Spleen (tissue), 11 donors: ENCODE data around the gene EIF3I. TPM values are rescaled to one million over a fixed set of nuclear protein-coding genes. Genes with fewer than 3 reads are reported as not detected.

Experiments
- DNase-seq: peaks from one replicate; pipeline ENCODE4 v3.0.0-alpha.2; 2020
- H3K27ac ChIP-seq, 8 donors: fragments of 200-600 bp; sonication (generic) in 7 of 8; 1 replicate in 4 of 8; 2 replicates in 4 of 8; pipeline versions ENCODE4 v1.5.0 to v1.8.0; 2016 to 2021; ENCODE audit warnings: inconsistent platforms in 4 of 8, mild to moderate bottlenecking in 4 of 8, moderate library complexity in 1 of 8
- H3K27me3 ChIP-seq, 7 donors: fragments of 200-600 bp; sonication (generic) in 6 of 7; replicated peaks in 1 of 7; 1 replicate in 4 of 7; 2 replicates in 3 of 7; pipeline versions ENCODE4 v1.5.0 to v1.8.0; 2016 to 2021; ENCODE audit warnings: inconsistent platforms in 3 of 7, mild to moderate bottlenecking in 1 of 7
- H3K36me3 ChIP-seq, 6 donors: fragments of 200-600 bp; sonication (generic) in 5 of 6; 1 replicate in 4 of 6; 2 replicates in 2 of 6; pipeline versions ENCODE4 v1.5.0 to v1.8.0; 2016 to 2021; ENCODE audit warnings: inconsistent platforms in 2 of 6
- H3K4me1 ChIP-seq, 6 donors: fragments of 200-600 bp; sonication (generic) in 5 of 6; 1 replicate in 3 of 6; 2 replicates in 3 of 6; pipeline versions ENCODE4 v1.5.0 to v1.8.0; 2016 to 2021; ENCODE audit warnings: inconsistent platforms in 3 of 6
- H3K4me3 ChIP-seq, 8 donors: fragments of 200-600 bp; sonication (generic) in 7 of 8; 1 replicate in 4 of 8; 2 replicates in 4 of 8; pipeline versions ENCODE4 v1.5.0 to v1.8.0; 2016 to 2021; ENCODE audit warnings: inconsistent platforms in 4 of 8, mild to moderate bottlenecking in 4 of 8, moderate library complexity in 2 of 8
- H3K9me3 ChIP-seq, 8 donors: fragments of 200-600 bp; sonication (generic) in 7 of 8; 1 replicate in 4 of 8; 2 replicates in 4 of 8; pipeline versions ENCODE4 v1.5.0 to v1.8.0; 2016 to 2021; ENCODE audit warnings: inconsistent platforms in 4 of 8
- POLR2A ChIP-seq, 3 donors: fragments of 450-650 bp; IDR thresholded peaks; one replicate each; pipeline ENCODE4 v1.5.1; 2017; ENCODE audit warnings: antibody characterized with exemption in 3 of 3, mild to moderate bottlenecking in 1 of 3
- POLR2AphosphoS5 ChIP-seq, 3 donors: sonication (generic); formaldehyde crosslinking; IDR thresholded peaks; one replicate each; pipeline ENCODE4 v1.5.1; 2017; ENCODE audit warnings: antibody characterized with exemption in 3 of 3
- WGBS, 5 donors: extraction: QIAGEN DNeasy Blood & Tissue Kit in 3 of 5; methylation state at CpG; one replicate each; pipeline versions ENCODE4 v1.1.5 to v1.1.7; 2013 to 2018; 5-methylcytosine and 5-hydroxymethylcytosine counted together
- intact Hi-C: fragments of 100-400 bp; cut with DNase I; formaldehyde crosslinking; loops from one replicate; pipeline ENCODE4 v1.15.0; 2023; ENCODE audit warnings: low total_unique reads
- polyA plus RNA-seq, 3 donors: library from polyadenylated mRNA; stranded (reverse); fragments of 200-250 nt; gene quantifications; one replicate each; pipeline ENCODE4 v1.2.1, GENCODE V29; 2013
- total RNA-seq, 7 donors: library from RNA; depleted of rRNA in 3 of 7; stranded (reverse); fragments of >200 nt in 3 of 7; fragmentation: NEBNext Ultra II Directional in 4 of 7; extraction: Animal tissue kit (Norgen Biotek cat#: 25700) in 4 of 7; gene quantifications; one replicate each; pipeline versions ENCODE4 v1.1.0 to v1.2.1, GENCODE V29; 2016 to 2021
- TF ChIP-seq, protein P1 (sequence below), 11 experiments: fragments of 200-600 bp in 7 of 11; fragments of 450-650 bp in 4 of 11; sonication (generic) in 4 of 11; IDR thresholded peaks in 8 of 11; conservative IDR thresholded peaks in 3 of 11; 1 replicate in 7 of 11; 2 replicates in 4 of 11; pipeline versions ENCODE4 v1.4.0 to v1.8.0; 2016 to 2021; ENCODE audit warnings: antibody characterized with exemption in 11 of 11, inconsistent platforms in 4 of 11, mild to moderate bottlenecking in 1 of 11
- donor health status: healthy with polysubstance abuse.
- donor health status: DM: no; HTN: no; CAD: no; lungs with moderate emphysema.
- donor health status: DM: no; HTN: no; CAD: no.
- donor health status: Bipolar disorder and iron deficiency.
- donor health status: healthy.
- donor health status: DM: no; HTN: no; CAD: no.
- donor health status: DM: yes; HTN: yes; CAD: no.

EIF3I gene
- total and polyA plus RNA-seq, 10 donors = 94.5 to 182 (median 114) TPM

DNA sequence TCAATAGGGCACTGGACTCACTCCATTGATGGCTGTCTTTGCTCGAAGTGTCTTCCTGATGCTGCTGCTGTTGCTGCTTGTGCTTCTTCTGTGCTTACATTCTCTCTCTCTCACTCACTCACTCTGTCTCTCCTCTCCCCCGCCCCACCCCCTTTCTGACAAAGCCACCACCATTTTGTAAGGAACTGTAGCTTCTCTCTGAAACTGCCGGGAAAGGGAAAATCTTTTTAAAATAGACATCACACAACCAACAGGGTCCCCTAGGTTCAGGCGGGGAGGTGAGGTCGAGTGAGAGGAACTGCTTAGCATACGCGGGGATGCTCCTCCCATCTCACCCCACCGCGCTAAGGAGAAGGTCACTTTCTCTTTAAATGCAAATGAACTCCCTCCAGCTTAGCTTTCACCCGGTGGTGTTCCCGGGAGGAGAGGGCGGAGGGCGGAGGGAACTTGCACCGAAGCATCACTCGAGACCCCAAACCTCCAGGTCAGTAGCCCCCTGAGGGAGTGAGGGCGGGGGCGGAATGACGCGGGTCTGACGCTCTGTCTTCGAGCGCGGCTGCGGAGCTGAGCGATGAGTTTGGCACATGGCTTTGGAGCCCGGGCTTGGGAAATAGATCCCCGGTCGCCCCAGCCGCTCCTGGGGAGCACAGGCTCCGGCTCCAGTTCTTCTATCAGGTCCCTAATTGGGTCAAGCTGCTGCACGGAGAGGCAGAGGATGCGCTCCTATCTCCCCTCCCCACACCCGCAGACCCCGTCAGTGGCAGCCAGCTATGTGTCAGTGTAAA lies 21.8 kb upstream of the EIF3I start, which contains the start of gene CCDC28B:
Gene CCDC28B (plus strand): TSS at position 370 of the 785 bp plus-strand sequence. CDS start 1,341 bp downstream, outside the sequence.
- 1% methylated on average over 32 to 34 of the region's 34 CpGs for WGBS, 5 donors
- peak; percentile 87 for DNase-seq
- intact Hi-C loops = no loop called here
- TF ChIP-seq, protein P1, sequence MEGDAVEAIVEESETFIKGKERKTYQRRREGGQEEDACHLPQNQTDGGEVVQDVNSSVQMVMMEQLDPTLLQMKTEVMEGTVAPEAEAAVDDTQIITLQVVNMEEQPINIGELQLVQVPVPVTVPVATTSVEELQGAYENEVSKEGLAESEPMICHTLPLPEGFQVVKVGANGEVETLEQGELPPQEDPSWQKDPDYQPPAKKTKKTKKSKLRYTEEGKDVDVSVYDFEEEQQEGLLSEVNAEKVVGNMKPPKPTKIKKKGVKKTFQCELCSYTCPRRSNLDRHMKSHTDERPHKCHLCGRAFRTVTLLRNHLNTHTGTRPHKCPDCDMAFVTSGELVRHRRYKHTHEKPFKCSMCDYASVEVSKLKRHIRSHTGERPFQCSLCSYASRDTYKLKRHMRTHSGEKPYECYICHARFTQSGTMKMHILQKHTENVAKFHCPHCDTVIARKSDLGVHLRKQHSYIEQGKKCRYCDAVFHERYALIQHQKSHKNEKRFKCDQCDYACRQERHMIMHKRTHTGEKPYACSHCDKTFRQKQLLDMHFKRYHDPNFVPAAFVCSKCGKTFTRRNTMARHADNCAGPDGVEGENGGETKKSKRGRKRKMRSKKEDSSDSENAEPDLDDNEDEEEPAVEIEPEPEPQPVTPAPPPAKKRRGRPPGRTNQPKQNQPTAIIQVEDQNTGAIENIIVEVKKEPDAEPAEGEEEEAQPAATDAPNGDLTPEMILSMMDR (IDR thresholded peaks at IDR 0.05 in 8 of 11, conservative IDR thresholded peaks at IDR 0.05 in 3 of 11) = no peak
- TF ChIP-seq POLR2A (IDR thresholded peaks at IDR 0.05) = peak in 1 of 3 donors; percentile 13
- peak; percentile 63 to 76 (median 72) for TF ChIP-seq POLR2AphosphoS5 (IDR thresholded peaks at IDR 0.05)
- H3K36me3 ChIP-seq = peaks cover 0 to 37% (median 21%) of the 10 kb centered on the region in 6 donors
- H3K27me3 ChIP-seq = no peaks in the 10 kb centered on the region
- H3K9me3 ChIP-seq = no peaks in the 10 kb centered on the region
- peak within 1 kb of the TSS; percentile 58 to 89 (median 82) for H3K27ac ChIP-seq
- peaks cover 15 to 75% (median 43%) of the 10 kb centered on the region in 6 donors for H3K4me1 ChIP-seq
- peak within 1 kb of the TSS; percentile 51 to 91 (median 66) for H3K4me3 ChIP-seq

DNA sequence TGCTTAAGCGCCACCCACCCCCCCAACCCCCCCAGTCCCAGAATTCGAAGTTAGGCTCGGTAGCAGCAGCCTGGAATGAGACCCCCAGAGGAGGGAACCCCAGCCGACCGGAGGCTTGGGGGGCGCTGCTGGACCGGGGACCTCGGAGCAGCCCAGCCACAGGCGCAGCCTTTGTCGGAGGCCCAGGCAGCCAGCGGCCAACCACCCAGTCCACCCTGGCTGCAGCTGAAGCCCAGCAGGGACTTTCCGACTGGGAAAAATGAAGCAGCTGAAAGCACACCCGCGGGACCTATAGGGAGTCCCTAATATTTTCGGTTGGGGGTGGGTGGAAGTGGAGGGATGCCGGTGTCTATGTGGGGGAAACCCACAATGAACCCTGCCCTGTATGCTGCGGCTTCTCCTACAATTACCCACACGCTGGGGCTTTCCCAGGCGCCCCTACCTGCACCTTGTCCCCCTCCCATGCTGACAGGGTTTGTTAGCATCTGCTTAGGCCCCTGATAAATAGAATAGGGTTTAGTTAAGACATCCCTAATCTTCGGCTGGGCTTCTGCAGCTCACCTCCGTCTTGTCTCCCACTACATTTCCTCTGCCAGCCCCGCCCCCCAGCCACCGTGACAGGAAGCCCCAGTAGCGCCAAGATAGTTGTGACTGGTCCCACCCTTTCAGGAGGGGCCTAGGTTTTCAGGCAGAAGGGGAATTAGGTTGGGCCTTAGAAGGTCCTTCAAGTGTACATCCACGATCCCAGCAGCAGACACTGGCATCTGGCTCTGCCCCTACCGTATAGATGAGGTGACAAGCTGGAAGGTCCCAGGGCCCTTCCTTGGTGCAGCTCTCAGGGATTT lies 21.0 kb upstream of the EIF3I start:
- 0 to 2% (median 1%) methylated on average over 13 to 26 of the region's 26 CpGs for WGBS, 5 donors
- DNase-seq = peak; percentile 92
- Histone ChIP-seq H3K27ac (peak overlapping the region; percentile 58 to 89 (median 82)), H3K9me3 (no peaks in the 10 kb centered on the region), H3K36me3 (peaks cover 0 to 29% (median 13%) of the 10 kb centered on the region in 6 donors), H3K4me1 (peaks cover 16 to 75% (median 45%) of the 10 kb centered on the region in 6 donors), H3K27me3 (no peaks in the 10 kb centered on the region), H3K4me3 (peak overlapping the region; percentile 51 to 91 (median 66))
- intact Hi-C loops = no loop called here
- TF ChIP-seq POLR2A (IDR thresholded peaks at IDR 0.05) (no peak), POLR2AphosphoS5 (IDR thresholded peaks at IDR 0.05) (peak in 2 of 3 donors; percentile 36 to 64)

DNA sequence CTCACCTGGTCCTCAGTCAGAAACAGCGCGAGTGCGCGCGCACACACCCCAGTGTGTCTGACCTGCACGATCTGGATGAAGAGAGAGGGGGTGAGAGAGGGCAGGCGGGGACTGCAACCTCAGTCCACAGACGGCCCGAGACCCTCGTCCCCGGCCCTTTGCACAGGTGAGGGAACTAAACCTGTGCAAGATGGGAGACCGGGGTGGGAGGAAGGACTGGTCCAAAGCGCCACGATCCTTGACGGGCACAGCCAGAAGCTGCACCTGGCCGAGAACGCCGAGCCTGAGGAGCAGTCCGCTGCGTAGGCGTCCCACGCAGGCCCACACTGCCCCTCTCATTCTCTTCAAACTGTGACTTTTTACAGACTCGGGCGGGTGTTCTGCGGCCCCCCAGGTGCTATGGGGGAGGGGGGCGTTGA lies 17.3 kb upstream of the EIF3I start:
- intact Hi-C loops = no loop called here
- peaks cover 17 to 85% (median 51%) of the 10 kb centered on the region in 6 donors for H3K4me1 ChIP-seq
- TF ChIP-seq, protein P1 (IDR thresholded peaks at IDR 0.05 in 8 of 11, conservative IDR thresholded peaks at IDR 0.05 in 3 of 11) = no peak
- no peak for TF ChIP-seq POLR2A (IDR thresholded peaks at IDR 0.05)
- TF ChIP-seq POLR2AphosphoS5 (IDR thresholded peaks at IDR 0.05) = no peak
- H3K27ac ChIP-seq = peak overlapping the region in 4 of 8 donors; percentile 41 to 66 (median 54)
- 51 to 65% (median 61%) methylated on average over 23 to 26 of the region's 26 CpGs for WGBS, 5 donors
- H3K27me3 ChIP-seq = no peaks in the 10 kb centered on the region
- H3K36me3 ChIP-seq = peaks cover 0 to 6% (median 0%) of the 10 kb centered on the region in 6 donors
- DNase-seq = peak; percentile 78
- no peaks in the 10 kb centered on the region for H3K9me3 ChIP-seq
- peak overlapping the region; percentile 47 to 84 (median 56) for H3K4me3 ChIP-seq
